OCI-LY1 (cell line): ENCODE data around the gene OGDHL.

Source experiments
- CTCF ChIP-seq: fragments of 200-600 bp; sonication (generic), shearing (Covaris generic); IDR thresholded peaks from 2 replicates; pipeline ENCODE4 v1.5.1; 2017; ENCODE audit warnings: mild to moderate bottlenecking, antibody characterized with exemption, low read length, moderate library complexity, mixed read lengths
- EZH2 ChIP-seq: fragments of 200-600 bp; sonication (generic), shearing (Covaris generic); IDR thresholded peaks from 2 replicates; pipeline ENCODE4 v1.8.0; 2017; ENCODE audit warnings: borderline replicate concordance, mixed run types, mild to moderate bottlenecking, antibody characterized with exemption, low read length, moderate library complexity, mixed read lengths

- no peak for TF ChIP-seq CTCF
- no peak for TF ChIP-seq EZH2
Observed at GRCh38 chr10:49767752-49768151, 5.6 kb upstream of the OGDHL start.
